Stimulated activated CD4-positive, alpha-beta T cell treated with anti-CD3 and anti-CD28 coated beads, Interleukin-12 subunit alpha, Interleukin-12 subunit beta, amount 100 ng/mL, for 48 hours (primary cell): ENCODE results near the gene CALML5.

Experiments
- DNase-seq, 3 donors: peaks; one replicate each; pipeline ENCODE4 v3.0.0-alpha.2; 2020; ENCODE audit warnings: low read depth in 2 of 3, low spot score in 1 of 3

Gene CALML5

DNA sequence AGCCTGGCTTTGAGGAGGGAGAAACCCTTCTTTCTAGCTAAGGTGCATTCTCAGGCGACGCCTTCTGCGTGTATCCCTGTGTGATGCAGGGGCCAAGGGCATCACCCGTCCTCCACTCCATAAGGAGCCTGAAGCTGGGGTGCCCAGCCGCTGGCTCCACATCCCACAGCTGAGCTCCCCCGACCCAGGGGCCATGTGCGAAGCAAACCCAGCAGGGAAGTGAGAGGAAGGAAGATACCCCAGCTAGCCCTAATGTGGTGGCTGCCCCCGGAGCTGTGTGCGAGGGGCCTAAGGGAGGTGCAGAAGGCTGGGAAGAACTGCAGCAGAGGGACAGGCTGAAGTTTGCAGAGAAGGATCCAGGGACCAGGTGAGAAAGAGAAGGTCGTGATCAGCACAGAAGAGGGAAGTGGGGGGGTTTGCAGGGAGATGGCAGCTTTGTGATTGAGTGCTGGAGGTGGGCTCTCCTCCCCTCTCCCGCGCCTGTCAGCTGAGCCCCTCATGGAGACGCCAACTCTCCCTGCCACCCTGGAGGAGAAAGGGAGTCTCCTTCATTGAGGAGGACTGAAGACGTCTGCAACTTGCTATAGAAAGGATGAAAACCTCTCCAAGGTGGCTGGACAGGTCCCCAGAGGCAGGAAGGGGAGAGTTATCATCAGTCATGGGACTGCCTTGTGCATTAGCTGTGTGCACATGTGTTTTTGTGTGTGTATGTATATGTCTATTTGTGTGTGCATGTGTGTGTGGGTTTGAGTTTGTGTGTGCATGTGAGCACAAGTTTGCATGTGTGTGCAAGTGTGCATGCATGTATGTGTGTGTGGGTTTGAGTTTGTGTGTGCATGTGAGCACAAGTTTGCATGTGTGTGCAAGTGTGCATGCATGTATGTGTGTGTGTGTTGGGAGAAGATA lies 3.5 kb upstream of the CALML5 start:
- no peak for DNase-seq

DNA sequence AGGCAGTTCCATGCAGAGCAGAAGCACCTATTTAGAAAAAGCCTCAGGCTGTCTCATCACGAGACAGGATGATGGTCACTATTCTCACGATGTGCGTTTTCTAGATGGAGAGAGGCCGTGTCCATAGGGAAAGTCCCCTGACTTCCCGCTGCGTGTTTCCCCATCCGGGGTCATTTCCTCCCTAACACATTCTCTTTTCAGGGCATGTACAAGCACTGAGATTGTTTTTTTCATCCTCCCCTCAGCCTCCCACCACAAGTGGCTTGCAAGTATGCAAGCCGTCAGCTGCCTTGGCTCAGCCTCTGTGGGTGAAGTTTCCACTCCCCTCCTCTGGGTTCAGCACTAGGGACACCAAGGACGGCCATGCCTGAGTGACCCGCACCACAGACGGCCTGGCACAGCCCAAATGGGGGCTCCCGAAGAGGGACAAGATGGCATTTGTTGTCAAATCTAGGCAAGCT lies 2.7 kb upstream of the CALML5 start:
- DNase-seq, result no peak

DNA sequence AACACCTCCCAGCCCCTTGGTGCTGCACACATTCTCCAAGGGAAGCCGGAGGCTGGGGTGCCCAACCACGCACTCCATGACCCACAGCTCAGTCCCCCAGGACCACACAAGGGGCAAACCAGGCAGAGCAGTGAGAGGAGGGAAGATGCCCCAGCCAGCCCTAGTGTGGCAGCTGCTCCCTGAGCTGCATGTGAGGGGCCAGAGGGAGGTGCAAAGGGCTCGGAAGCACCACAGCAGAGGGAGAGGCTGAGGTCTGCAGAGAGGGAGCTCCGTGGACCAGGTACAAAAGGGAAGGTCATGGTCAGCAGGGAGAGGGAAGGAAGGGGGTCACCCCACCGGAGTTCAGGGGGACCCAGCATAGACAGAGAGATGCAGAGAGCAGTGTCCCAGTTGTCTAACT lies 1.5 kb upstream of the CALML5 start:
- DNase-seq, result no peak

DNA sequence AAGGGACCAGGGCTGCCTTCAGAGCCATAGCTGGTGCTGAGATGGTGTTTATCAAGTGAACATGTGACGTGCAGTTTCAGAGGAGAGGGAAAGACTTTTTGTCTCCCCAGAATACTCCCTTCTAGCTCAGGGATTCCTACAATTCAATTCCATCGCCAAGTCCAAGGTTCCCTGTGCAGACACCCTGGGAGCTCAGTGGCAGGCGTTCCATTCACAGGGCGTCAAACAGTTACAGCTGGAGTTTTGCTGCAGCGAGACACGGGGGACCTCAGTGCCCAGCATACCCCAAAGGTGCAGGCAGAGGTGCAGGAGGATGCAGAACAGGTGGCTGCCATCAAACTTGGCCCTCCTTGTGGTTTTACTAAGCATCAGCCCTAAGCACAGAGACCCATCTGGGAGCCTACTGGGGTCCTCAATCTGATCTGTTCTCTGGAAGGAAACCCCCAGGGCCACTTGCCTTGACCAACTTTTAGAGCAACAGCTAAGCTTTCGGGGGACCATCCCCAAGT lies 846 bp upstream of the CALML5 start:
- DNase-seq, result no peak

DNA sequence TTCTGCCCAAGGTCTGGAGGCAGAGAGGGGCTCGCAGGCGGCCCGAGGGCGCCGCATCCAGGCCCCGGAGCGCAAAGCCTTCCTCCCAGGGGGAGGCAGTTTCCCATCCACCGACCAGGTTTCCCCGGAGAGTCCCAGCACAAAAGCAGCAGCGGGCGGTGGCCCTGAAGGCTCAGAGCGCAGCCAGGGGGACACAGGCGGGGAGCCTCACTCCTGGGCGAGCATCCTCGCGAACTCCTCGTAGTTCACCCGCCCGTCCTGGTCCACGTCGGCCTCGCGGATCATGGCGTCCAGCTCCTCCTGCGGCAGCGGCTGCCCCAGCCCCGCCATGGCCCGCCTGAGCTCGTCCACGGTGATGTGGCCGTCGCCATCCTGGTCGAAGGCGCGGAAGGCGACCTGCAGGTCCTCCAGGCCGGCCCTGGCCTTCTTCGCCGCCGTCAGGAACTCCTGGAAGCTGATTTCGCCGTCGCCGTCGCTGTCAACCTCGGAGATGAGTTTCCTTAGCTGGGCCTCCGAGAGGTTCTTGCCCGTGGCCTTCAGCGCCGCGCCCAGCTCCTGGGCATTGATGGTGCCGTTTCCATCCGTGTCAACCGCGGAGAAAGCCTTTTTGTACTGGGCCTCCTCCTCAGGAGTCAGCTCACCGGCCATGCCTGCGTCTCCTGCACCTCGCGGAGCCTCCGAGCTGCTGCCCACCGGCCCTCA lies 428 bp downstream of the CALML5 start:
- no peak for DNase-seq

DNA sequence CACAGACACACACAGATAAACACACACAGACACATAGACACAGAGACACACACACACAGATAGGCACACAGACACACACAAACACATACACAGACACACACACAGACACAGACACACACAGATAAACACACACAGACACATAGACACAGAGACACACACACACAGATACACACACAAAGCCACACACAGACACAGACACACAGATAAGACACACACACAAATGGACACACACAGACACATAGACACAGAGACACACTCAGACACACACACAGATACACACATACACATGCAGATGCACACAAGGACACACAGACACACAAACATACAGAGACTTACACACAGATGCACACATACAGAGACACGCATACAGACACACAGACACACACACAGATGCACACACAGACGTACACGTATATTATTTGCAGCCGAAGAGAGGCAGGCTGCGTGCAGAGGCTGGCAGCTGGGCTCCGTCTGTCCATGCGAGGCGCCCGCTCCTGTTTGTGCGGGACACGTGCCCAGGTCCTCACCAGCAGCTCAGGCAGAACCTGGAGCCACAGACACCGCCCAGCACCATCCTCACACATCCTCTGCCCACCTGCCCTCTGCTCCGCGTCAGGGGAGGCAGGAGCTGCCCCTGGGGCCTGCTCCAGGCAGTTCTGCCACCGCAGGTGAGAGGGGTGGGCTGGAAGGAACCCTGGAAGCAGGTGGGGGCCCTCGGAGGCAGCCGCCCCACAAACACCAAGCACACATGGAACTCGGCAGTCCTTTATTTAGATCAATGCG lies 1.2 kb downstream of the CALML5 start:
- DNase-seq, result no peak

DNA sequence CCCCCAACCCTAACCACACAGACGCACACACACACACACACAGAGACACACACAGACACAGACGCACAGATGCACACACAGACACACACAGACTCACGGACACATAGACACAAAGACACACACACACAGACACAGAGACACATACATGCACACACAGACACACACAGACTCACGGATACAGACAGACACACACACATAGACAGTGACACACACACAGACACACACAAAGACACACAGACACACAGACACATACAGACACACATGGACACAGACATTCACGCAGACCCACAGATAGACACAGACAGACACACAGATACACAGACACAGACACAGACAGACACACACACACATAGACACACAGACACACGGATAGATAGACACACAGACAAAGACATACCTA lies 2.1 kb downstream of the CALML5 start:
- DNase-seq, result no peak

DNA sequence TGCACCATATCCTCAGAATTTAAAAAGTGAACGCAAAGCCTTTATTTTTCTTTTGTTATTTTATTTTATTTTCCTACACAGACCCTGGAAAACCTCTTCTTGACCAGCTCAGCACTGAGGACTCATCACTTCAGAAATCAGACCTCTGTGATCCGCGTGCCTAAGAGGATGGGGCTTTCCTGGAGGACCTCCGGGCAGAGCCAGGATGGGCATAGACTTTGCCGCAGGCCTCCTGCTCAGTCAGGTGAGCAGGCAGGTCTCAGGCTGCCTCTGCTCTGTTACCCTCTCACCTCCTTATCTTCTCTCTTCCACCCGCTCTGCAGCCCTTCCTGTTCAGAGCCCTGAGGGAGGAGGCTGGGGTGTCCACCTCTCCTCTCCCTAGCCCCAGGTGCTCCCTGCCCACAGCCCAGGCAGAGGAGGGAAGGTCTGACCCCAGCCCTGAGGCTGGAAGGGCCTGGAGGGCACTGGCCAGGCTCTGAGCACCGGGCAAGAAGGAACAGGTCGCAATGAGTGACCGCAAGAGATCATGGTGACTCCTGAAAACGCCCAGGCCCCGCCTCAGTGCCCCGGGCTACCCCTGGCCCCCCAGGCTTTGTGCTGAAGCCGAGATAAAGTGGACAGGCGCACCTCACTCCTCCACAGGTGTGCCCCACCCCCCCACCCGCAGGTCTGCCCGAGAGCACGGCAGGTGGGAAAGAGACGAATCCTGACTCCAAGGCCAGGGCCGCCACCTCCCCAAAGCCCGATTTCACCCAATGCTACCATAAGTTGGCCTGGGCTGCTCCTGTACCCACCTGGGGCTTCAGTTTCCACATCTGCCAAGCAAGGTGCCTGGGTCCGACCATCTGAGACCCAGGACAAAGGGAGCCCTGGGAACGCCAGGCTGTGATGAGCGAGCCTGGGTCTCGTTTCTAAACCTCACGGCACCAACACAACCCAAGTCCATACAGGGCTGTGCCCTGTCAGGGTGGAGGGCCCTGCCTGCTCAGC lies 2.8 kb downstream of the CALML5 start:
- DNase-seq, result no peak

DNA sequence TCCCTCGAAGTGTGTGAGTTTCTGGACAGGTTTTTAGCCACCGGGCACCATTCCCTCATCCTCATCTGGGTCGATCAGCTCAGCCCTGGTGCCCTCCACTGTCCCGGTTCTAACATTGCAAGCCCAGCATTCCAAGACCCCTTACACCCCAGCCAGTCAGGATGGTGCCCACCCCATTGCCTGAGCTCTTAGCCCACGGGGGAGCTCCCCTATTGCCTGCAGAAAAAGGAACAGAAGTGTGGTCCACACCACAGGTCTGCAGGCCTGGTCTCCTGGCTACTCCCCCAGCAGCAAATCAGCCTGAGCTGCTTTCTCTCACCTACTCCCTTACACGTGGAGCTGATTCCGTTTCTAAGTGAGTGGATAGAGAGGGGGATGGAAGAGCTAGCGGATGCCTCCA lies 4.8 kb downstream of the CALML5 start:
- no peak for DNase-seq

DNA sequence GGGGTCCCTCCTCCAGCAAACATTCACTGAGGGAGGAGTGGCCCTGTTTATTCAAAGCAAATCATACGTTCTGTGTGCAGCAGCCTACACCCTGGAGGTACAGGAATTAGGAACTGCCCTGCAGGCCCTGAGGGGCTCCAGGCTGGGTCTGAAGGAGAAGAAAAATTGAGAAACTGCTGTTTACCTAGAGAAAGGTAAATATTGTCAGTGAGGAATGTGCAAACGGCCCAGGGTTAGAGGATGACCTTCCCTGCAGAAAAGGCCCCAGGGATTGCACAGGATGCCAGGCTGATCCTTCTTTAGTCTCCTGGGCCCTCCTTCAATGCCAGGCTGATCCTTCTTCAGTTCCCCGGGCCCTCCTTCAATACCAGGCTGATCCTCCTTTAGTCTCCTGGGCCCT lies 5.7 kb downstream of the CALML5 start:
- no peak for DNase-seq

DNA sequence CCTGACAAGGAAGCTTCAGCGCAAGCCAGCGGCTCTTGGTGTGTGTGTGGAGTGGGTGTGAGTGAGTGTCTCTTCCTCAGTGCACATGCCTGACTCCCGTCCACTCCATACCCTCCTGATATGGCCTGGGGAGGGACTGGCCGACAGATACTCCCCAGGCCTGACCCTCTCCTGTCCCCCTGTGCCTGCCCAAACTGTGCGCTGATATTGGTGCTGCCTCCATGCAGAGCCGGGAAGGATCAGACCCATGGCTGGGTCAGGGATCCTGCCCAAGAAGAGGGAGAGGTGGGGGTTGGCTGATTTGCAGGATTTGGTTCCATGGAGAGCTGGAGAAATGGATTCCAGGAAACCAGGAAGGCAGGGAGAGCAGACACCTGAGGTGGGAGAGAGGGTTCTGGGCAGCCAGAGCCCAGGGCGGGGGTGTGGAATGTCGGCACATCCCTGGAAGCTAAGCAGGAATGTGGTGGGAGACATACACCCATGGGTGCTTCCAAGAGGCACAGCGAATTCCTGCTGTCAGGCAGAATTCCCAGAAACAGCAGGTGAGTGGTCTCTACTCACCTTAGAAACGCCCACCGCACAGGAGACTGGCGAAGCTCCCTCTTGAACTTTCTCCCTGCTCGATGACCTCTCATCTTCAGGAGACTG lies 6.3 kb downstream of the CALML5 start:
- DNase-seq, result no peak

DNA sequence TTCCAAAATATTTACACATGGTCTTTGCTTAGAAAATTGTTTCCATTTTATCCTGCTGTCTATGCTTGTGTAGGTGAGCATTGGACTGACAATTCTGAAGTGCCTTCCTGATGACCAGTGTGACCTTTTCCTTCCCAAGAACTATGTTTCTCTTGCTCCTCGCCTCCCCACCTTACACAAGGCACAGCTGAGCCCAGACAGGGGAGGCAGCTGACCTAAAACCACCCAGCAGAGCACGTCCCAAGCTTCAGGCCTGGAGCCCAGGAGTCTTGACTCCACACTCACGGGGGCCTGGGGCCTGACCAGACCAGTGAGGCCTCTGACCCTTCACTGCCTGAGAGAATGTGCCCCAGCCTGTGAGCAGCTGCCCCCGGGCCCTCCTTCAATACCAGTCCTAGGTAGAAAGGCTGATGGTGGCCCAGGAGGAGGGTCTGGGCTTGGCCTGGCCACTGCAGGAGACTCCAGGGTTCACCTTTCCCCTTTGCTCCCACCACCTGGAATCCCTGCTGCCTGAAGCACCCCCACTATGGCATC lies 7.0 kb downstream of the CALML5 start:
- DNase-seq, result no peak

DNA sequence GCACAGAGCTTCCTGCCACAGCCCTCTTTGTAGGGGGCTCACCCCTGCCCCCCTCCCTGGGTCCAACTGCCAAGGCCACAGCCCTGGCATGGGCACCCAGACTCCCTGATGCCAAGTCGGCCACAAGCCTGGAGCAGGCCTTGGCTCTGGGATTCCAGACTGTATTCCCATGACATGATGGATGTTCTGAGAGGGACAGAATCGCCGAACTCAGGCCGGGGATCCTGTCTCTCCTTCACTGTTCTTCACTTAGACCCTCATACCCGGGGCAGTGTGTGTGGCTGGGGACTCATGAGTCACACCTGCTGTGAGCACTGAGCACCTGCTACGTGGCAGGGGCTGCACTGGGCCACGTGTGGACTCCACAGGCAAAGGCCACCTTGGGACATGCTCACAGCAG lies 7.9 kb downstream of the CALML5 start:
- DNase-seq, result no peak

DNA sequence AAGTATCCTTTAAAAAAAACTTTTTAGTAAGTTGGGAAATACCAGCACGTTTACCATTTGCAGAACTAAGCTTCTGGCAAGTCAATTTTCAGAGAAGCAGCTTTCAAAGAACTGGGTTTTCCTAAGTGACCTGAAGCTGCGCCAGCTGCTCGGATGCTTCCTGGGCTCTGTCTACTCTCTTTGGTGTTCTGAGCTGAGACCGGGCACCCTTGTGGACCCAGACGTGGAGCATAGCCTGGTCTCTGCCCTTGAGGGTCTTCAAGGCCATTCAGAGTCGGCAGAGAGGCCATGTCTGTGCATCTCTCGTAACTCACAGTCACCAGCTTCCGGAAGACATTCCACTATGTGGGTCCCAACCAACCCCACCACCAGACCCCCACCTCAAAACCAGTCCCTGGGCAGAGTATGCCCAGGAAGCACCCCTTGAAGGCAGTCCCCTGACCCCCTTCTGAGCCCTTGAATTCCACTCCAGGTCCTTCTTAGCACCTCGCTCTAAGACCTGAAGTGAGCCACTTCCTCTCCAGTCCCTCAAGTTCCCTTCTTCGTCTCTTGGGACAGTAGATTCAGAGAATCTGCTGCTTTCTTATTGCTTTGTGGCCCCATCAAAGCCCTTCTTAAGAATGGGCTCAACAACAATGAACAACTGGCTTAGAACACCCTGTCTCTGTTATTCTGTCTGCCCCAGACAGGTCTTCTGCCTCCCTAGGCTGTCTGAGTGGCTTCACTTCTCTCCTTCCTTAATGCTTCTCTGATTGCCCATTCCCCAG lies 8.5 kb downstream of the CALML5 start:
- no peak for DNase-seq

DNA sequence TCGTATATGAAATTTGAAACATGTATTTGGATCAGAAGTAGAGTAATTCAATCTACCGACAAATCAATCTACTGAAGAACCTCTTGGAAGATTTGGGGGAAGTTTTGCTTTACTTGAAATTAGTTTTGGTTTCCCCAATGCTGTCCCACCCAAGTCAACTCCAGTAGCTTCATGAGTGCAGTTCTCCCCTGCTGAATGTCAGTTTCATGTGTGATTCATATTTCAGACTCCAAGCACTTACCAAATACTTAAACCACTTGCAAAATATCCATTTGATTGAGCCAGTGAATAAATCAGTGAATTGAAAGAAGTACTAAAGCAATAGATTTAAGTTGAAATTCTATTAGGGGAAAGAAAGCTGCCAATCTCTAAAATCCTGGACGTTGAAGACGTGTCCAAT lies 9.3 kb downstream of the CALML5 start:
- no peak for DNase-seq

DNA sequence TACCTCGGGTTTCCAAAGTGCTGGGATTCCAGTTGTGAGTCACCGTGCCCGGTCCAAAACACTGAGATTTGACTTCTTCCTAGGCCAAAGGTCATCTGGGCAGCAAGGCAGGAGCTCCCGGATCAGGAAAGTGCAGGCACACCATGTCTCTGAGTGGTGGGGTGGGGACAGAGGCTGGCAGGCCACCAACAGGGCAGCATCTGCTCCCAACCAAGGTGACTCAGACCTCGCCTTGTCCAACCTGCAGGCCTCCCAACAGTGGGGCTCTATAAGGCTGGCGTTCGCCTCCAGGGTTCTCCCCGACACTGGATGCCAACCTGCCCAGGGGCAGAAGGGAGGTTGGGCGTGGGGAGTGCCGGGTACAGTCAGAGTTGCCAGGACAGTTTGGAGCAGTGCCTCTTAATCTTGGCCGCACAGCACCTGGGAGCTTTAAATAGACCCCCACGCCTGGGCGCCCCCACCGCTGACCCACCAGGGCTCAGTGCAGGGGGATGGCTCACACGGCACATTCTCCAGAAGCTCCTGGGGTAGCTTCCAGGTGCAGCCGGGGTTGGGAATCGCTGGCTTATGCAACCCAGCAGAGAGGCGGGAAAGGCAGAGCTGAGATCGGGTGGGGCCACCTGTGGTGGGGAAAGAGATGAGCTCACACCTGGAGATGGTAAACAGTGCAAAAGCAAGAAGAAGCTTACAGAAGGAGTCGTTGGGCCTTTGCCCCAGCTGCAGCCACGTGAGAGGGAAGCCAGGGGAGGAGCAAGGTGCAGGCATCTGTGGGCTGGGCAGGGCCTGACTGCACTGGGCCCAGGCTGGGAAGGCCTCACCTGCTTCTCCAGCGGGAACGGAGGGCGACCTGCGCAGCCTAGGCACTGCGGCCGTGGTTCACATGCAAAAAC lies 10.9 kb downstream of the CALML5 start:
- DNase-seq, result no peak

DNA sequence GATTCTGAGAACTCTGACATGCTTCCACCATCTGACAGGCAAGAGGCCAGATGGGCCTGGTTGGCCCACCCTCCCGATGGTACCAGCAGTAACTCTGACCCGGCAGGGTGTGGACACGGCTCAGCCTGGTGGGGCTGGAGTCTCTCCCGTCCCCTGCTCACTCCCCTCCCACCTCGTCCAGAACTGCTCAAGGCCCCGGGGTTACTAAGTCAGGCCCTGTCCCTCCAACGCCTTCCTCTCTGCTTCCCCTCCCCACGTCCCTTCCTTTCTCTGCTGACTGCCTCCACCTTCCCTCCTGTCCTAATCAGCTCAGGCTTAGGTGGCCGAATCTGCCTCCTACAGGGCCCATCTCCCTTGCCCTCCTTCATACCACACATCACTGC lies 12.5 kb downstream of the CALML5 start:
- no peak for DNase-seq
